DND-41 (cell line): ENCODE data around the gene ABCC3.

Source experiments
- EZH2 ChIP-seq: IDR thresholded peaks from 3 replicates; pipeline ENCODE4 v1.6.1; 2012; ENCODE audit warnings: borderline replicate concordance, low read depth, mild to moderate bottlenecking, moderate library complexity, low read length, inconsistent platforms; ENCODE audit not compliant: severe bottlenecking
- TF ChIP-seq, protein P1 (sequence below): IDR thresholded peaks from 2 replicates; pipeline ENCODE4 v1.5.1; 2012; ENCODE audit warnings: borderline replicate concordance, low read length, moderate library complexity, mild to moderate bottlenecking; ENCODE audit not compliant: poor library complexity, severe bottlenecking; ENCODE audit errors: extremely low read depth

DNA sequence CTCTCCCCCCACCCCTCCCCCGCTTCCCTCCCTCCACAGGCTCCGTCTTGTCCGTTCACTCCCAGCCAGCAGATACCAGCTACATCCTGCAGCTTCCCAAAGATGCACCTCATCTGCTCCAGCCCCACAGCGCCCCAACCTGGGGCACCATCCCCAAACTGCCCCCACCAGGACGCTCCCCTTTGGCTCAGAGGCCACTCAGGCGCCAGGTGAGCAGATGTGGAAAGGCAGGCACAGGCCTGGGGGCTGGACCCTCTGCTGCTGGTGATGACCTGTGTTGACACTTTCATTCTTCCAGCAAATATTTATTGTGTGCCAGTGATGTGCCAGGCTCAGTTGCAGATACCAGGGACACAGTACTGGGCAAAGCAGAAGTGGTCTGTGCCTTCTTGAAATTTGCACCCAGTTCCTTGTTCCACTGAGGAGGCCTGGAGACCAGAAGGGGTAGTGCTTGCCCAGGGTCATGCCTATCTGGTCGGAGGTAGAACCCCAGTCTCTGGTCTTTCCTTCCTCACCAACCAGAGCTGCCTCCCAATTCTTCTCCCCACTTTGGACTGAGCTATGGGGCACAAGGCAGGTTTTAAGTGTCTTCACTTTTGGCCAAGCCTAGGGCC, 10.3 kb upstream of the ABCC3 start:
- TF ChIP-seq EZH2, result no peak
- TF ChIP-seq, protein P1, sequence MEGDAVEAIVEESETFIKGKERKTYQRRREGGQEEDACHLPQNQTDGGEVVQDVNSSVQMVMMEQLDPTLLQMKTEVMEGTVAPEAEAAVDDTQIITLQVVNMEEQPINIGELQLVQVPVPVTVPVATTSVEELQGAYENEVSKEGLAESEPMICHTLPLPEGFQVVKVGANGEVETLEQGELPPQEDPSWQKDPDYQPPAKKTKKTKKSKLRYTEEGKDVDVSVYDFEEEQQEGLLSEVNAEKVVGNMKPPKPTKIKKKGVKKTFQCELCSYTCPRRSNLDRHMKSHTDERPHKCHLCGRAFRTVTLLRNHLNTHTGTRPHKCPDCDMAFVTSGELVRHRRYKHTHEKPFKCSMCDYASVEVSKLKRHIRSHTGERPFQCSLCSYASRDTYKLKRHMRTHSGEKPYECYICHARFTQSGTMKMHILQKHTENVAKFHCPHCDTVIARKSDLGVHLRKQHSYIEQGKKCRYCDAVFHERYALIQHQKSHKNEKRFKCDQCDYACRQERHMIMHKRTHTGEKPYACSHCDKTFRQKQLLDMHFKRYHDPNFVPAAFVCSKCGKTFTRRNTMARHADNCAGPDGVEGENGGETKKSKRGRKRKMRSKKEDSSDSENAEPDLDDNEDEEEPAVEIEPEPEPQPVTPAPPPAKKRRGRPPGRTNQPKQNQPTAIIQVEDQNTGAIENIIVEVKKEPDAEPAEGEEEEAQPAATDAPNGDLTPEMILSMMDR, result no peak
